Measurements from ENCODE around the gene BACH2. TPM values are rescaled to one million over a fixed set of nuclear protein-coding genes. Genes with fewer than 3 reads are reported as not detected.

BACH2 gene
- total RNA-seq, 1 donor: 3.6 TPM

DNA sequence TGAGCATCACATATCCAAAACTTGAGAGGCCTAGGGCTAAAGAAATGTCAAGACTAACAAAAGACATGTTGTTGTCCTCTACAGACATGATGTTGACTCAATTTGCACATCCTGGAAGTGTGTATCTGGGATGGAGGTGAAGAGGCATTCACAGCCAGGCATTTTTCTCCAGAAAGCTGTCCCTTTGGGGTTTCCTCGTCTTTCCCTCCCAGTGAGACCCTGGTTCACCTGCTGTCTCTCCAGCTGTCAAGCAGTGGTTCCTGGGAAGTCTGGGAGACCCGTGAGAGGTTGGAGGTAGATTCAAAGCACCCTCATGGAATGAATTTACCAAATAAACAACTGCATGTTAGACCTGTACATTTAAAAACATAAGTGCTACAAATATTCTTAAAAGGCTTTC is 32.1 kb downstream of the BACH2 start:
- Histone ChIP-seq H3K9me3 (ENCODE audit: low read depth, low read length) (no peaks in the 10 kb centered on the region), H3K4me1 (ENCODE audit: insufficient read depth, low read length) (peaks cover 2% of the 10 kb centered on the region), H4K20me1 (ENCODE audit: insufficient read depth, low read length) (no peaks in the 10 kb centered on the region), H3K4me2 (ENCODE audit: insufficient read depth, low read length) (no peak overlapping the region), H3K27me3 (ENCODE audit: insufficient read depth, low read length) (peaks cover 2% of the 10 kb centered on the region), H3K27ac (ENCODE audit: low read depth, low read length) (no peak overlapping the region), H2AFZ (ENCODE audit: low read length) (no peak overlapping the region), H3K36me3 (ENCODE audit: insufficient read depth, low read length) (no peaks in the 10 kb centered on the region), H3K4me3 (ENCODE audit: insufficient read depth, low read length) (no peak overlapping the region), H3K79me2 (ENCODE audit: insufficient read depth, low read length) (no peaks in the 10 kb centered on the region)
- DNase-seq (ENCODE audit: insufficient read length, low spot score, missing footprints): no peak
- TF ChIP-seq, protein P1, sequence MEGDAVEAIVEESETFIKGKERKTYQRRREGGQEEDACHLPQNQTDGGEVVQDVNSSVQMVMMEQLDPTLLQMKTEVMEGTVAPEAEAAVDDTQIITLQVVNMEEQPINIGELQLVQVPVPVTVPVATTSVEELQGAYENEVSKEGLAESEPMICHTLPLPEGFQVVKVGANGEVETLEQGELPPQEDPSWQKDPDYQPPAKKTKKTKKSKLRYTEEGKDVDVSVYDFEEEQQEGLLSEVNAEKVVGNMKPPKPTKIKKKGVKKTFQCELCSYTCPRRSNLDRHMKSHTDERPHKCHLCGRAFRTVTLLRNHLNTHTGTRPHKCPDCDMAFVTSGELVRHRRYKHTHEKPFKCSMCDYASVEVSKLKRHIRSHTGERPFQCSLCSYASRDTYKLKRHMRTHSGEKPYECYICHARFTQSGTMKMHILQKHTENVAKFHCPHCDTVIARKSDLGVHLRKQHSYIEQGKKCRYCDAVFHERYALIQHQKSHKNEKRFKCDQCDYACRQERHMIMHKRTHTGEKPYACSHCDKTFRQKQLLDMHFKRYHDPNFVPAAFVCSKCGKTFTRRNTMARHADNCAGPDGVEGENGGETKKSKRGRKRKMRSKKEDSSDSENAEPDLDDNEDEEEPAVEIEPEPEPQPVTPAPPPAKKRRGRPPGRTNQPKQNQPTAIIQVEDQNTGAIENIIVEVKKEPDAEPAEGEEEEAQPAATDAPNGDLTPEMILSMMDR (IDR thresholded peaks at IDR 0.05; ENCODE audit: extremely low read depth, low read depth, low read length): no peak

GRCh38 chr6:90263633-90264032 is 33.0 kb downstream of the BACH2 start:
- Histone ChIP-seq H3K27ac (ENCODE audit: low read depth, low read length) (no peak overlapping the region), H3K4me1 (ENCODE audit: insufficient read depth, low read length) (peaks cover 2% of the 10 kb centered on the region), H3K27me3 (ENCODE audit: insufficient read depth, low read length) (peaks cover 2% of the 10 kb centered on the region), H4K20me1 (ENCODE audit: insufficient read depth, low read length) (no peaks in the 10 kb centered on the region), H3K36me3 (ENCODE audit: insufficient read depth, low read length) (no peaks in the 10 kb centered on the region), H2AFZ (ENCODE audit: low read length) (no peak overlapping the region), H3K4me2 (ENCODE audit: insufficient read depth, low read length) (no peak overlapping the region), H3K79me2 (ENCODE audit: insufficient read depth, low read length) (no peaks in the 10 kb centered on the region), H3K4me3 (ENCODE audit: insufficient read depth, low read length) (no peak overlapping the region), H3K9me3 (ENCODE audit: low read depth, low read length) (no peaks in the 10 kb centered on the region)
- TF ChIP-seq, protein P1 (IDR thresholded peaks at IDR 0.05; ENCODE audit: extremely low read depth, low read depth, low read length): no peak
- DNase-seq (ENCODE audit: insufficient read length, low spot score, missing footprints): no peak

GRCh38 chr6:90261801-90262200 is 34.8 kb downstream of the BACH2 start:
- no peaks in the 10 kb centered on the region for H3K9me3 ChIP-seq (ENCODE audit: low read depth, low read length)
- H4K20me1 ChIP-seq (ENCODE audit: insufficient read depth, low read length): no peaks in the 10 kb centered on the region
- H3K4me3 ChIP-seq (ENCODE audit: insufficient read depth, low read length): no peak overlapping the region
- TF ChIP-seq, protein P1 (IDR thresholded peaks at IDR 0.05; ENCODE audit: extremely low read depth, low read depth, low read length): no peak
- peaks cover 6% of the 10 kb centered on the region for H3K4me1 ChIP-seq (ENCODE audit: insufficient read depth, low read length)
- no peak overlapping the region for H3K4me2 ChIP-seq (ENCODE audit: insufficient read depth, low read length)
- no peak for DNase-seq (ENCODE audit: insufficient read length, low spot score, missing footprints)
- H3K79me2 ChIP-seq (ENCODE audit: insufficient read depth, low read length): no peaks in the 10 kb centered on the region
- H3K27me3 ChIP-seq (ENCODE audit: insufficient read depth, low read length): peaks cover 2% of the 10 kb centered on the region
- H2AFZ ChIP-seq (ENCODE audit: low read length): no peak overlapping the region
- H3K27ac ChIP-seq (ENCODE audit: low read depth, low read length): no peak overlapping the region
- no peaks in the 10 kb centered on the region for H3K36me3 ChIP-seq (ENCODE audit: insufficient read depth, low read length)

DNA sequence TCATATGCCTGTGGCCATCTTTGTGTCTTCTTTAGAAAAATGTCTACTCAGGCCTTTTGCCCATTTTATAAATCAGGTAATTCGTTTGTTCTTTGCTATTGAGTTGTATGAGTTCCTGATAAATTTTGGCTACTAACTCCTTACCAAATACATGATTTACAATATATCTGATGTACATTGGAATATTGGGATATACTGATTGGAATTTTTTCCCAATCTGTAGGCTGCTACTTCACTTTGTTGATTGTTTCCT is 39.2 kb downstream of the BACH2 start:
- Histone ChIP-seq H3K79me2 (ENCODE audit: insufficient read depth, low read length) (no peaks in the 10 kb centered on the region), H3K4me1 (ENCODE audit: insufficient read depth, low read length) (peaks cover 13% of the 10 kb centered on the region), H4K20me1 (ENCODE audit: insufficient read depth, low read length) (no peaks in the 10 kb centered on the region), H3K27me3 (ENCODE audit: insufficient read depth, low read length) (no peaks in the 10 kb centered on the region), H2AFZ (ENCODE audit: low read length) (no peak overlapping the region), H3K4me3 (ENCODE audit: insufficient read depth, low read length) (no peak overlapping the region), H3K4me2 (ENCODE audit: insufficient read depth, low read length) (peak overlapping the region; percentile 14), H3K27ac (ENCODE audit: low read depth, low read length) (peak overlapping the region; percentile 52), H3K36me3 (ENCODE audit: insufficient read depth, low read length) (no peaks in the 10 kb centered on the region), H3K9me3 (ENCODE audit: low read depth, low read length) (no peaks in the 10 kb centered on the region)
- no peak for DNase-seq (ENCODE audit: insufficient read length, low spot score, missing footprints)
- TF ChIP-seq, protein P1 (IDR thresholded peaks at IDR 0.05; ENCODE audit: extremely low read depth, low read depth, low read length): no peak
